ENCODE measurements around the gene EFCAB3. TPM values are rescaled to one million over a fixed set of nuclear protein-coding genes. Genes with fewer than 3 reads are reported as not detected.

The EFCAB3 gene
- not detected for total RNA-seq
- long read RNA-seq, result 0 reads

GRCh38 chr17:62380253-62380652, at the start of gene EFCAB3:
TSS of gene EFCAB3 (plus strand) at chr17:62380553. CDS start at chr17:62382980, 2,427 bp downstream.
- H3K9me3 ChIP-seq (replicated peaks), result no peaks in the 10 kb centered on the region
- TF ChIP-seq CTCF (IDR thresholded peaks at IDR 0.05; ENCODE audit: borderline replicate concordance), result no peak
- intact Hi-C loops (cut with micrococcal nuclease), result no loop called here
- DNase-seq, result no peak
- H3K4me1 ChIP-seq, result no peaks in the 10 kb centered on the region
- H3K4me3 ChIP-seq, result no peak within 1 kb of the TSS
- peaks cover 62% of the 10 kb centered on the region for H3K27me3 ChIP-seq (ENCODE audit: low read depth)
- H3K36me3 ChIP-seq, result no peaks in the 10 kb centered on the region
- H3K27ac ChIP-seq (replicated peaks), result no peak within 1 kb of the TSS

- Histone ChIP-seq H3K36me3 (no peaks in the 10 kb centered on the region), H3K4me1 (no peaks in the 10 kb centered on the region), H3K9me3 (replicated peaks) (peaks cover 28% of the 10 kb centered on the region), H3K27ac (replicated peaks) (no peak overlapping the region), H3K4me3 (no peak overlapping the region), H3K27me3 (ENCODE audit: low read depth) (no peaks in the 10 kb centered on the region)
- TF ChIP-seq CTCF (IDR thresholded peaks at IDR 0.05; ENCODE audit: borderline replicate concordance), result no peak
- no peak for DNase-seq
- intact Hi-C loops (cut with micrococcal nuclease), result no loop called here
These were observed 43.8 kb upstream of the EFCAB3 start for GRCh38 chr17:62336527-62336926.

GRCh38 chr17:62343764-62344270, 36.5 kb upstream of the EFCAB3 start:
- peaks cover 7% of the 10 kb centered on the region for H3K9me3 ChIP-seq (replicated peaks)
- no peak for DNase-seq
- no peaks in the 10 kb centered on the region for H3K27me3 ChIP-seq (ENCODE audit: low read depth)
- H3K36me3 ChIP-seq, result no peaks in the 10 kb centered on the region
- no peak overlapping the region for H3K27ac ChIP-seq (replicated peaks)
- H3K4me1 ChIP-seq, result no peaks in the 10 kb centered on the region
- TF ChIP-seq CTCF (IDR thresholded peaks at IDR 0.05; ENCODE audit: borderline replicate concordance), result no peak
- intact Hi-C loops (cut with micrococcal nuclease), result no loop called here
- H3K4me3 ChIP-seq, result no peak overlapping the region

DNA sequence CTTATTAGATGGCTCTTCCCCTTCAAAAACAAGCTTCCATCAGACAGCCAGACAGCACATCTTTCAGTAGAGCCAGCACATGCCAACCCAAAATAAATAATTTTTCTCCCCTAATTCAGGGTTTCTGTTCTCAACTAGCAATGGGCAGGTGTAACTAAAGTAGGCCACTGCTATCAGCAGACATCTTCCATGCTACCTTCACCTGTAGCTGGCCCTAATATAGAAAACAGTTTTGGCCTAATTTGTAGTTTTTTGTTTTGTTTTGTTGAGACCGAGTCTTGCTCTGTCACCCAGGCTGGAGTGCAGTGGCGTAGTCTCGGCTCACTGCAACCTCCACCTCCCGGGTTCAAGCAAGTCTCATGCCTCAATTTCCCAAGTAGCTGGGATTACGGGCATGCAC, 29.2 kb upstream of the EFCAB3 start:
- Histone ChIP-seq H3K9me3 (replicated peaks) (no peaks in the 10 kb centered on the region), H3K27ac (replicated peaks) (no peak overlapping the region), H3K4me1 (no peaks in the 10 kb centered on the region), H3K36me3 (no peaks in the 10 kb centered on the region), H3K4me3 (no peak overlapping the region), H3K27me3 (ENCODE audit: low read depth) (peaks cover 4% of the 10 kb centered on the region)
- intact Hi-C loops (cut with micrococcal nuclease), result no loop called here
- TF ChIP-seq CTCF (IDR thresholded peaks at IDR 0.05; ENCODE audit: borderline replicate concordance), result no peak
- no peak for DNase-seq

DNA sequence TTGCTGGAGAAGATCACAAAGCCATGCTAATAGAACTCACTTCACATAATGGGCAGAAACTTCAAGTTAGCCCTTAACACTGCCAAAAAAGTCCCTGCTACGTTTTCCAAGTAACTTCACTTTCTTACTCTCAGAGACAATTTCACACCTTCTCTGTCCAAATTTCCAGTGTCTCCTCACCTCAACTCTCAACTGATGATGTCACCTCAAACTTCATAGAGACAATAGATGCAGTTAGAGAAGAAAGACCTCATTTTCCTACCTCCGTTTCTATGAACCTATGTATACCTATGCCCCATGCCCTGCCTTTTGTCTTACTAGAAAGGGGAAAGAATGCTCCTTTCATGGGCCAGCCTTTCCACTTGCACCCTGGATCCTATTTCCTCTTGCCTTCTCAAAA, 14.2 kb upstream of the EFCAB3 start:
- intact Hi-C loops (cut with micrococcal nuclease), result no loop called here
- H3K27me3 ChIP-seq (ENCODE audit: low read depth), result no peaks in the 10 kb centered on the region
- no peak for TF ChIP-seq CTCF (IDR thresholded peaks at IDR 0.05; ENCODE audit: borderline replicate concordance)
- H3K9me3 ChIP-seq (replicated peaks), result peaks cover 17% of the 10 kb centered on the region
- no peak overlapping the region for H3K27ac ChIP-seq (replicated peaks)
- DNase-seq, result no peak
- H3K4me1 ChIP-seq, result no peaks in the 10 kb centered on the region
- H3K4me3 ChIP-seq, result no peak overlapping the region
- H3K36me3 ChIP-seq, result no peaks in the 10 kb centered on the region
